Measurements from ENCODE around the gene PCDH9.

Gene PCDH9

DNA sequence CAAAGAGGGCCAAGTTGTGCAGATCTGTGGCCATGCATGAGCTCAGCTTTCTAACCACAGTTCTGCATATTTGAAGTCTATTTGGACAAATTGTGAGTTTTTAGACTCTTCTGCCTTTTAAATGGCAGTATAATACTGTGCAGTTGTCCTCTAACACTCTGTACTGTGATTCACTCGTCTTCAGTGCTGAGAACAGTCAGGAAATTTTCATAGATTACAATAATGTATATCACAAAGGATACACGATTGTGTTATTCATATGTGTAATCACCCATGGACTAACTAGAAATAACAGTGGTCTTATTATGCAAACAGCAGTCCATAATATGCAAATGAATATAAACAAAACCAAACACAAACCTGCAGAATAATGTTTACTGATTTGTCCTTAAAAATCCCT is 259.1 kb downstream of the PCDH9 start:
- no peak for DNase-seq (ENCODE audit: low spot score)

DNA sequence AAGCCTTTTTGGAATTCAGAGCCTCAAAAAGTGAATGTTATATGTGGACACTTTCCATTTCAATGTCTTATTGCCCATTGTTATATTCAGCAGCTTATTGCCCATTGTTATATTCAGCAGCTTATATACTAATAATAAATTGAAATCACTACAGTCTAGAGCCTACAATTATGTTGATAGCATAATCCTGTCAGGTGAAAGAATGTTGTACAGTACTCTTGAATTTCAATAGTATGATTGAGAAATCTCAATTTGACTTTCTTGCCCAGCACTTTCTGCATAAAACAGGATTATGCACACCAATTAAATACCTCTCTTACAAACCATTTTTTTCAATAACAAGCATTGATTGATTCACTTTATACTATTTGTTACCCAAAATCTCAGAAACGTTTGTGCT is 260.8 kb downstream of the PCDH9 start:
- no peak for DNase-seq (ENCODE audit: low spot score)

DNA sequence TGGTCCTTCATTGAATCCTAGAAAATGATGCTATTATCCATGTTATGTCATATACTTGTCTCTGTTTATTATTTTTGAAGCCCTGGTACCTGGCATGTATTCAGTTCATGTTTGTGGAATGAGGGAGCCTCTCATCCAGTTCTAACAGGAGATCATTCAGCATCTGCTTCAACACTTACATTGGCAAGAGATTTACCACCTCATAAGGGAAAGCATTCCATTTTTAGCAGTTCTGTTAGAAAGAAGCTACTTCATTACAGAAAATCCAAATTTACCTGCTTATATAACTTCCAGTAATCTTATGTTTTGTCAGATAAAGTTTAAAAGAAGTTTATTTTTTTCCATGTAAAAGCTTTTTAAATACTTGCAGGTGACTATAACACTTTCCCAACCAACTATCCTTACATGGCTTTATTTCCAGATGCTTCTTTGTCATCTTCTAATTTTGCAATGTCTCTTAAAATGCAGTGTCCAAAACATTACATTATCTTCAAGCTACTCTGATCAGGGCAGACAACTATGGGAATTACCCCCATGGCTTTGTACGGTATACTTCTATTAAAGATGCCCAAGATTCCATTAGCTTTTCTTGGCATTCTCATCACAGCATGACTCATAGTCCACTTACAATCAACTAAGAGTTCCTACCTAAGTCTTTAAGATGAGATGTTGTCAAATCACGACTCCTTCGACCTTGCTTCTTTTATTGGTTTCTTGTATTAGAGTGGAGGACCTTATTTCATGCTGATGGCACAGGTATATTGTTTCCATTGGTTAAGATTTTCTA is 262.1 kb downstream of the PCDH9 start:
- no peak for DNase-seq (ENCODE audit: low spot score)

DNA sequence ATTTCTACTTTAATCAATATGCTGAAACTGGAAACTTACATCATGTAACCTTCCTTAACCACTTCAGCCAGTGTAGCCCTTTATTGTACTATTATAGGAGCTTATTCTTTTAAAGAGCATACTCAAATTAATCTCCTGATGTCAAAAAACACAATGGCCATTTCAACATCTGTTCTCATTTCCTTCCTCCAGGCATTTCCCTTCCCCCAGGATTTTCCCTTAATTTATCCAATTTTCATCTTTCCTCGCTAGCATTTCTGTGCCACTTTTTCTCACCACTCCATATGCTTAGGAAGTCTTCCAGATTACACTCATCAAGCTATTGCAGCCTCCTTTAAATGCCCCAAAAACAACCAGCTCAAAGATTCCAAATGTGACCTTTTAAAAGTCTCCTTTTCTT is 265.0 kb downstream of the PCDH9 start:
- no peak for DNase-seq (ENCODE audit: low spot score)

DNA sequence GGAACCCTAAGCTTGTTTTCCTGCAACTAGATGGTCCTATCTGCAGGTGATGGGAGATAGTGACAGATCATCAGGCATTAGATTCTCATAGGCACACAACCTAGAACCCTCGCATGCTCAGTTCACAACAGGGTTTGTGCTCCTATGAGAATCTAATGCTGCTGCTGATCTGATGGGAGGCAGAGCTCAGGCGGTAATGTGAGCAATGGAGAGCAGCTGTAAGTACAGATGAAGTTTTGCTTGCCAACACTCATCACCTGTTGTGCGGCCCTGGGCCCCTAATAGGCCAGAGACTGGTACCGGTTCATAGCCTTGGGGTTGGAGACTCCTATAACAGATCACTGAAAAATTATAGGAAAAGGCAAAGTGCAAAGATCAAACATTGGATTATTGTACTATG is 267.2 kb downstream of the PCDH9 start:
- DNase-seq (ENCODE audit: low spot score): no peak

DNA sequence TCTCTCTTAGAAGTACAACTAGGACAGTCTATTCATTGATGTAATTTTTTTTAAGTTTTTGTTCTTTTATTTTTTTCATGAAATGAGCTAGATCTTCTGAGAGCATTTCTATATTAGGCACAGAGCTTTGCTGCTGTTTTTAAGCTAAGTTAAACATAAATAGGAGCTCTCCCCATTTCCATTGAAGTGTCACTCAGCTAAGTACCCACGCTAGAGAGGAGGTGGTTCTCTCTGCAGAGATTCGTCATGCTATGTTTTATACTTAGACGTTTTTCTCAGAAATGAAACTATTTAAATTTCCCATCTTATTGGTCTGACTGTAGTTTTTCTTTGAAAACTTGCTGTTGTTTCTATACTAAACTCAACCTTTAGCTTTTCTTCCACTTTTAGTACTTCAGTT is 271.5 kb downstream of the PCDH9 start:
- DNase-seq (ENCODE audit: low spot score): no peak

DNA sequence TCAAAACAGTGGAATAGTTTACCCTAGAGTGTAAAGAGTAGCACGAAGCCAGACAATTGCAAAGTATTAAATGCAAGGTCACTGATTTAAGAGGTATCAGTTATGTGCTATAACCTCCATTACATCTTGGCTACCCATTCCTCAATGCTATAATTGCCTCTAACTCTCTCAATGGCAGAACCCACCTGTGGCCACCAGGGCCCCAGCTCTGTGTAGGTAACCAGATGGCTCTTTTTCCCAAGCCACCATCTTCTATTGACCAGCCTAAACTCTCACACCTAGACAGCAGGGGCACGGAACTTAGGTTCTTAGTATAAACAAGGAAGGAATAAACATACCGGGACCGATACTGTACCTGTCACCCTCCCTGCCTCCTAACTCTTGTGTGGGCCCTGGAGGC is 277.6 kb downstream of the PCDH9 start:
- no peak for DNase-seq (ENCODE audit: low spot score)

DNA sequence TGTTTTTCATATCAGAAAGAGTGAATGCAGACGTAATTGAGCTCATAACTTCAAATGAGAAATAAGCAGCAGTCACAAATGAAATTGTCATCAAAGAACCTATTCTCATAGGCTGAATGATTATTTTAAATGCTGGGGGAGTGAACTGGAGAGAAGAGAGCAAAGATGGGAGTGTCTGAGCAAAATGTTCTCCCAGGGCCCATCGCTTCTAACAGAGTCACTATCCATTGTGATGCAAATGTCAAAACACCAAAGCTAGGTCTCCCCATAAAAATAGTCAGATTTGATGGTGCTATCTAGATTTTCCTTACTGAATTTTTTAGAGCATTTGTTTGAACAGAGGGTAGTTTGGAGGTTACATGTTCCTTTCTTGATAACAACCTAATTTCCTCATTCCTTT is 278.7 kb downstream of the PCDH9 start:
- no peak for DNase-seq (ENCODE audit: low spot score)

DNA sequence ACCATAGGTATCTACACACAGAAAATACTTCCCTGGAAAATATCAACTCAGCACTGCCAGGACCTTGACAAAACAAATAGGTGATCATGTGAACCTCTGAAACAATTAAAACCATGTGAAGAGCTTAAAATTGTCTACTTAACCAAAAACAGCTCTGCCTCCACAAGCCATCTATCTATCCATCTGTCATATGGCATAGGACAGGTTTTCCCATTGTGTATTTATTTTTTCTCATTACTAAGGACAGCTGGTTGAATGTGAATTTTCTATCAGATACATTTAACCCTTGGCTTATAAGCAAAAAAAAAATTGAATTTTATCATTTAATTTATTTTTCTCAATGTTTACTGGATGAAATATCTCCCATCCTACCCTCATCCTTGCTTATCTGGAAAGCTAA is 279.5 kb downstream of the PCDH9 start:
- no peak for DNase-seq (ENCODE audit: low spot score)

DNA sequence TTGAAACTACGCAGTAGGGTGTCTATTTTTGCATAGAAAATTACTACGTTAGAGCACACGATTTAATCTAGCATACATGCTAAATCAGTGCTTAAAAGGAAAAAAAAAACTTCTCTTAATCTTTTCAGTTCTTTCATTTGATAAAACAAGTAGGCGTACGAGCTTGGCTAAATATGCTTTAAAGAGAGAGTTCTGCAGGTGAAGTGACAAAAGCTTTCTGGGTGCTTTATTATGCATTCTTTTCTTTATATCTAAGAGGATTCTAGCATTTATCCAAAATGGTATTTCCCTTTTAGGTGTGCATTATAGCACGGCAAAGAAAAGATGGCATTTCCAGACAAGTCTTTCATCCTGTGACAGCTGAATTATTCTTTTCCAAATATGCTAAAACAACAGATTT is 281.2 kb downstream of the PCDH9 start:
- no peak for DNase-seq (ENCODE audit: low spot score)

DNA sequence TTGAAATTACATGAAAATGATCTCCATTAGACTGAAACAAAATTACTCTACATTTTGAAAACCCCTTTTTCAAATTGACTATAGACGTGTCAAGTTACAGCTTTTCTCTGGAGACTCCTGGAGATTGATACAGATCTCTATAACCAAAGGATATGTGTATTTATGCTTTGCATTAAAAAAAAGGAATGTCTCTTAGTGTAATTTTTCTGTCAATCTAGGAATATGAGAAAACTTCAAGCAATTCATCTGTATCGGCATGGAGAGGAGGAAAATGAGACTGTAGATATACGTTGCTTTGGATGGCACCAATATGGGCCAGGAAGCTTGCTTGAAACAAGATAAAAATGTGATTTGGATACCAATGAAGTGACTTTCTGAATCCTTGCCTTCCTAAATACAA is 286.6 kb downstream of the PCDH9 start:
- DNase-seq (ENCODE audit: low spot score): no peak

DNA sequence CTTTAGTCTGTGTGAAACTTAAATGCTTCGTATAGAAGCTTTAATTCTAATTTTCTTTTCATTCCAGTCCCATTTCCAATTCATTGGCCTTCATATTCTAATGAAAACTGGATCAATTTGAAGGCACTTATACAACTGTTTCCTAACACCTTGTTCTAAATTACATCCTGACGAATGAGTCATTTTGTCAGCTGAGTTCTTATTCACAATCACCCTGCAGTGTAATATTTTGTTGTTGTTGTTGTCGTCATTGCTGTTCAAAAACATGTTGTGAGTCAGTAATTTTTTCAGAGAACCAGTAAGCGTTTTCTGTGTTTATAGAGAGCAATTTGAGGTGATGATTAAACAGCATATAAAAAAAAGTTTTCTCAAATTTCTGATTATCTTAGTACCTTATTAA is 290.0 kb downstream of the PCDH9 start:
- no peak for DNase-seq (ENCODE audit: low spot score)

DNA sequence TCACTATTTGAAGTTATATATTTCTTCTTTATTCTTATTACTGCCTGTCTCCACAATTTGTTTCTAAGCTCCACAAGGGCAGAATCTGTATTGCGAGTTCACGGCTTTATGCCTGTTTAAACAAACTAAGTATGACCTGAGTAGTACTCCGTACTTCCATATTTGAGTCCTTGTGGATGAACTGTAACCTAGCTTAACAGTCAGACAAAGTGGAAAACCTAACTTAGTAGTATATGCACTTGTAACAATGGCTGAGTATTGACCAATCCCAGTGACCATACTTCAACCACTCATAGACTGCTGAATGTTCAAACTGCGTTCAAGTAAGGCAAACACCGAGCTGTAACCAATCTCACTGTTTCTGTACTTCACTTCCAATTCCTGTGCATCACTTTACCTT is 292.7 kb downstream of the PCDH9 start:
- DNase-seq (ENCODE audit: low spot score): no peak

DNA sequence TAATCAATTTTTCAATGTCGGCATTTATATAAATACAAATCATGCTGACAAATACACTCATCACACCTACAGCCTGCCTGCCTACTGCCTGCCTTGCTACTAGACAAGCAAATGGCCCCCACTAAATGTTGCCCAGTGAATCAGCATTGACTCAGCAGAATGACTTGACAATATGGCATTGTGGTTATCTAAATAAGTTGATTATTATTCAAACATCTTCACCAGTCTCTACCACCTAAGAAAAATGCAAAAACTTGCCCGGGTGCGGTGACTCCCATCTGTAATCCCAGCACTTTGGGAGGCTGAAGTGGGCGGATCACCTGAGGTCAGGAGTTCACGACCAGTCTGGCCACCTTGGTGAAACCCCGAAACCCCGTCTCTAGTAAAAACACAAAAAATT is 296.1 kb downstream of the PCDH9 start:
- no peak for DNase-seq (ENCODE audit: low spot score)

DNA sequence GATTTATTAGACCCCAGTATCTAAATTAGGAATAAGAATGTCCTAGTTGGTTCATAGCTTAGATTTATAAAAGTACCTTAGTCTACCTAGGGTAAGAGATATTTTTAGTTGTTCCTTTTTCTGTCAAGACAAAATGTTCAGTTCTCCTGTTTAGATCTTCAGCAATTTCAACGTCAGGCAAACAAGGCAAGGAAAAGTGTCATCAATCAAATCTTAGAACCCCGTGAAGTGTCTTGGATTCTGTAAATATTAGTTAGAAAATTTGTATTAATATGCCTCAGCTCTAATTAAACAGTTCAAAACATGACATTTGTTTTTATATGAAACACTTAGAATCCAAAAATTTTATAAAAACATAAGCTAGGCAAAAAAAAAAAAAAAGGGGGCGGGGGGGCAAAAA is 296.6 kb downstream of the PCDH9 start:
- DNase-seq (ENCODE audit: low spot score): no peak

DNA sequence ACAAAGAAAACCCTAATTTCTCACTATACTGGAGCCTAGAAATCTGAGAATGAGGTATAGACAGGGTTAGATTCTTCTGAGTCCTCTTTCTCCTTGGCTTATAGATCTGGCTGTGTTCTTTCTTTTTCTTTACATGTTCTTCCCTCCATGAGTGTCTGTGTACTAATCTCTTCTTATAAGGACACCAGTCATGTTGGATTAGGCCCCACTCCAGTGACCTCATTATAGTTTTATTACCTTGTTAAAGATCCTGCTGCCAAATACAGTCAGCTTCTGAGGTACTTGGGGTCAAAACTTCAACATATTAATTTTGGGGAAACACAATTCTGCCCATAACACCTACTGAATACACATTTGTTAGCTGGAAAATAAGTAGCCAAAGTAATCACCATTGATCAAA is 302.6 kb downstream of the PCDH9 start:
- no peak for DNase-seq (ENCODE audit: low spot score)

DNA sequence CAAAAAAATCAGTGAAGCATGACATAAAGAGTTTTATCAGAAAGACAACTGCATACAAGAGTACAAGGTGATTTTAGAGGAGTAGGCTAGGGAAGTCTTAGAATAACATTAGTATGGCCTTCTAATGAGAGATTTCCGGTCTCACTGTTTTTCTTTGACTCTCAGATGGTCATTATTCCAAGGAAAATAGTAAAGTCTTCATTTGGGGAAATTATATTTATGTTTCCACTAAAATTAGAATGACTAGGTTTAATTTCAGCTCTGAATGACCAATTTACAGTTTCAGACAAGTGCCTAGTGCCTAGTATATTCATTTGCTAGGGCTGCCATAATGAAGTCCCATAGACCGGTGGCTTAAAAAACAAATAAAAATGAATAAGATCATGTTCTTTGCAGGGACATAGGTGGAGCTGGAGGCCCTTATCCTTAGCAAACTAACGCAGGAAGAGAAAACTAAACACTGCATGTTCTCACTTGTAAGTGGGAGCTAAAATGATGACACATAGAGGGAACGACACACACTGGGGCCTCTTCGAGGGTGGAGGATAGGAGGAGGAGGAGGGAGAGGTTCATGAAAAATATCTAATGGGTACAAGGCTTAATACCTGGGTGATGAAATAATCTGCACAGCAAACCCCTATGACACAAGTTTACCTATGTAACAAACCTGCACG is 303.1 kb downstream of the PCDH9 start:
- DNase-seq (ENCODE audit: low spot score): no peak

DNA sequence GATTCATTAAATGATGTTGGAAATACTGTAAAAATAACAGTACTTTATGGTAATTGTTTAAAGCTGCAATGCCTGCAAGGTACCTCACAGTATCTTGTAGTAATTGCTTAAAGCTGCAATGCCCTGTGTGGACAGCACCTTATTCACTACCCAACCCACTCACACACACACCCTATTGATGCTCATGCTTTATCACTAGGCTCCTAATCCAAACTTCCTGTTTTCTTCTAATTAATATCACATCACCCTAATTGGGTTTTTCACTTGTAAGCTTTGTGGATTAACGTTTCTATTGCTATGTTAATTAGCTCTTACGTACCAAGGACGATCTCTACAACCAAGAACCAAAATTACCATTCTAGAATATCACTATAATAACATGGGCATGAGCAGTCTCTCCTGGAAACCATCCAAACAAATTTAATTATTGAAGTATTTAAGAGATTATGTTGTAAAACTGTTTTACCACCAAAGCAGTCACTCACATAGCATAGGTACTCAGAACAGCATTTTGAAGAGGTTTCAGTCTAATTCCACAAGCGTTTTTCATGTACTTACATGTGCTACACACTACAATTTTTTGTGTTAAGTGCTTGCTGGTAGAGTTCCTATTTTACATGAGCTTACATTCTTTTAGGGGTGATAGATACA is 303.8 kb downstream of the PCDH9 start:
- DNase-seq (ENCODE audit: low spot score): no peak

DNA sequence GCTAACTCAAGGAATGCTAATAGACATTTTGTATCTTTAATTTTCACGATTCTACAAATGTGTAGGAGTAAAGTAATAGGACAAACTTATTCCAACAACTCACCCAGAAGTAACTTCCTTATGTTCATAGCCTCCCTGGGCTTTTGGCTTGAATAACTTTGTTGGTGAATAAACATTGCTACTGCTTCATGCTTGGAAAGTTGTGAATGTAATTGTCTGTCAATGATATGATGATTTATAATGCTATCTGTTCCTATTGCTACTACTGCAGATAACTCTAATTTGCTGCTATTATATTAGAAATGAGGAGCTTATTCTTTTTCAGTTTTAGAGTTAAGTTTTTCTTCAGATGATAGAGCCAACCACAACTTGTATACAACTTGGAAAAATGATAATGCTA is 307.7 kb downstream of the PCDH9 start:
- DNase-seq (ENCODE audit: low spot score): no peak

DNA sequence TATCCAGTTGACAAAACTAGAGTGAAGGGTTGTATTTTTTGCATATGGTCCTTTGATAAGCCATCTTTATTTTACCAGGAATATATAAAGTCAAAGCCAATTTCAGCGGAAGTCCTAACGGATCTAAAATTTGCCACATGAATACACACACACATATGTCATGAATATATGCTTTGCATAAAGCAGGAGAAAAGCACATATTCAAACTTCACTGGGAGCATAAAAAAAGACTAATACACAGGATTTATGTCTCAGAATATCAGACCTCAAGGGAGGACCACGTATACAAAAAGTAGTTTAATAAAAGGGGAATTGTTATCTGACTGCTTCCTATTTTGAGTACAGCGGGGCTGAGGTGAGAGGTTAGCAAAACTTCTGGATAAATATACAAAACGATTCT is 308.7 kb downstream of the PCDH9 start:
- DNase-seq (ENCODE audit: low spot score): no peak

DNA sequence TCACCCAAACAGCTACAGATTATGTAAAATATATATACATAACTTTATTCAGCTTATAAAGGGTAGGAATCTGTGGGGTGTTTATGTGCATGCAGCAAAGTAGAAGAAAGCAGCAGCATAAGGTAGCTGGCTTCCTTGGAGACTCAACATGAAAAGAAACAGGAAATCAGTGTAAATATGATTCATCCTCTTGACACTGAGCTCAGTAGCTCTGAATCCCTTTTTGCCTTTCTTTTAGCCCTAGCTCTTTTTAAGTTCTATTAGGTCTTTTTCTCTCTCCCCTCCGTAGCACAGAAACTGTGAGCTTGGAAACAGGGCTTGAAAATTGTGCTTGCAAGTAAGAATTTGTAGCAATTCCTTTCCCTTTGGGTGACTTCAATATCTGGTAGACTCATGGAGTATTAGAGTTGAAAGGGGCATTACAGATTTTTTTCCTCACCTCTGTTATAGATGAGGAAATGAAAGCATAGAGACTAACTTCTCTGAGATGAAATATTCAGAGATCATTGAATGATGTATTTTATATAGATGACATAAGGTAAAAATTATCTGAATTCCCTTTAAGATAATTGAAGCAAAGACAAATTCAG is 314.4 kb downstream of the PCDH9 start:
- no peak for DNase-seq (ENCODE audit: low spot score)

DNA sequence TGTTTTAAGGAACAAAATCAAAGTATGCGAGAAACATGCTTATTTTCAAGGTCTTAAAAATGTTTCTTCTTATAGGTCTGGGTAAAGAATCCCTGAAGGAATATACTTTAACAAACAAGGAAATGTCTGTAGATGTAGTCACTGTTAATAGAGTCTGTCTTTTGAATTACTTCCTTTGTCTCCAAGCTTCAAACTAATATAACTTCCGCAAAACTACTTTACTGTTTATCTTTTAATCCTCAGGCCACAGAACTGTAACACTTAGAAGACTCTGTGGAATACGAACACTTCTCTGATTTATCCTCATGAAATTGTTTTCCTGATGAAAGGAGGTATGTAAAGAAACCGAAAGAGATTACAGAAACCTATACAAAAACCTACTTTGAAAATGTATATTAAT is 316.0 kb downstream of the PCDH9 start:
- no peak for DNase-seq (ENCODE audit: low spot score)

DNA sequence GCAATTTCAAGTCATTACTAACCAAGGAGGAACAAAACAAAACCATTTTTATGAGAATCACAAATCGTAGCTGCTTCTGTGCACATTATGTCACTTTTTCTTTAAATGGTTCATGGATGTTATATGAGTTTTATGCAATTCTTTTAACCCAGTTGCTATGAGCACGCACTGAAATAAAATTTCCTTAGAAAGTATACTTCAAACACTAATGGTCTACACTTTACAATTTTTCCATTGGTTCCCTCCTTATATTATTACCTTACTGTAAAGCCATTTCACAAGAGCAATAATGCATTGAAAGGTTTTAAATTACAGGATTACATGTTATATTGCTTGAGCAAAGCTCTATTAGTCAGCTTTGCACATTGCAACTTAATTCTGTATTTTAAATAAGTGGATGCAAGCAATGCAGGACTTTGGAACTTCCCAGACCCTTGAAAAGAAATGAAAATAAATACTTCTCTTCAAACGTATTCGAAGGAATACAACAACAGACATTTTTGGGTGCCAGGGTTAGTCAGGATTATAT is 318.7 kb downstream of the PCDH9 start:
- no peak for DNase-seq (ENCODE audit: low spot score)
